Keratinocyte (primary cell): Measurements from ENCODE around the gene NTNG1. TPM values are rescaled to one million over a fixed set of nuclear protein-coding genes. Genes with fewer than 3 reads are reported as not detected.

Experiments used
- DNase-seq: peaks from one replicate; pipeline ENCODE4 v3.0.0-alpha.2; 2011; ENCODE audit warnings: low read depth, missing footprints, low spot score
- FAIRE-seq: peaks from 2 replicates; lab custom pipeline; 2011; peaks lifted over from hg19 to GRCh38; lab: Jason Lieb, UNC
- H2AFZ ChIP-seq: 2 replicates; pipeline ENCODE4 v1.6.0; 2012; ENCODE audit warnings: low read length, control low read depth, inconsistent platforms; ENCODE audit not compliant: control insufficient read depth
- H3K27ac ChIP-seq: 2 replicates; pipeline ENCODE4 v1.5.1; 2011; ENCODE audit warnings: low read length; ENCODE audit not compliant: control insufficient read depth, insufficient read depth
- H3K27me3 ChIP-seq: 3 replicates; pipeline ENCODE4 v1.6.0; 2011; ENCODE audit warnings: low read length; ENCODE audit not compliant: control insufficient read depth, insufficient read depth; ENCODE audit errors: extremely low read depth
- H3K36me3 ChIP-seq, 2 experiments: 2 replicates in 1 of 2; 3 replicates in 1 of 2; pipeline ENCODE4 v1.5.1; 2011; ENCODE audit warnings: low read length in 2 of 2, mild to moderate bottlenecking in 1 of 2; ENCODE audit not compliant: control insufficient read depth in 2 of 2, insufficient read depth in 2 of 2; ENCODE audit errors: extremely low read depth in 1 of 2
- H3K4me1 ChIP-seq: 3 replicates; pipeline ENCODE4 v1.5.1; 2011; ENCODE audit warnings: low read length; ENCODE audit not compliant: control insufficient read depth, insufficient read depth; ENCODE audit errors: extremely low read depth
- H3K4me2 ChIP-seq: 3 replicates; pipeline ENCODE4 v1.6.0; 2011; ENCODE audit warnings: low read depth, low read length; ENCODE audit not compliant: control insufficient read depth, insufficient read depth; ENCODE audit errors: extremely low read depth
- H3K4me3 ChIP-seq, 3 experiments: fragments of 200-600 bp in 1 of 3; sonication (generic) in 1 of 3; 2 replicates in 2 of 3; 3 replicates in 1 of 3; pipeline ENCODE4 v1.5.1; 2011 to 2016; ENCODE audit warnings: low read length in 3 of 3, mild to moderate bottlenecking in 3 of 3, control low read depth in 2 of 3, inconsistent platforms in 1 of 3, low read depth in 1 of 3, mixed read lengths in 1 of 3, mixed run types in 1 of 3, moderate library complexity in 1 of 3; ENCODE audit not compliant: control insufficient read depth in 2 of 3, insufficient read depth in 2 of 3; ENCODE audit errors: extremely low read depth in 1 of 3
- H3K79me2 ChIP-seq: 2 replicates; pipeline ENCODE4 v1.6.0; 2012; ENCODE audit warnings: low read length; ENCODE audit not compliant: control insufficient read depth, insufficient read depth
- H3K9ac ChIP-seq: 3 replicates; pipeline ENCODE4 v1.6.0; 2011; ENCODE audit warnings: low read length; ENCODE audit not compliant: control insufficient read depth, insufficient read depth; ENCODE audit errors: extremely low read depth
- H3K9me1 ChIP-seq: 3 replicates; pipeline ENCODE4 v1.6.0; 2011; ENCODE audit warnings: low read length; ENCODE audit not compliant: control insufficient read depth, insufficient read depth; ENCODE audit errors: extremely low read depth
- H3K9me3 ChIP-seq: 2 replicates; pipeline ENCODE4 v1.5.1; 2012; ENCODE audit warnings: low read depth, low read length; ENCODE audit not compliant: control insufficient read depth
- H4K20me1 ChIP-seq: 3 replicates; pipeline ENCODE4 v1.6.0; 2011; ENCODE audit warnings: low read length; ENCODE audit not compliant: control insufficient read depth, insufficient read depth; ENCODE audit errors: extremely low read depth
- EZH2 ChIP-seq: IDR thresholded peaks from one replicate; pipeline ENCODE4 v1.6.1; 2012; ENCODE audit warnings: inconsistent platforms, mild to moderate bottlenecking, low read length, moderate library complexity
- dilution Hi-C: fragments of 300-500 bp; cut with MboI; formaldehyde crosslinking; loops from one replicate; pipeline ENCODE4 v1.7.0; 2020; ENCODE audit warnings: low sequenced_read_pairs; ENCODE audit not compliant: extremely low pct_ligation_motif_present
- polyA plus RNA-seq, 5 experiments: library from polyadenylated mRNA; depleted of rRNA in 3 of 5; stranded (reverse) in 3 of 5; stranded (forward) in 1 of 5; unstranded in 1 of 5; fragments of >200 nt; gene quantifications; 1 replicate in 1 of 5; 2 replicates in 3 of 5; 3 replicates in 1 of 5; pipeline versions ENCODE4 v1.2.1 to v1.2.3, GENCODE V29; 2011 to 2012; ENCODE audit warnings: missing spikeins in 2 of 5, low read depth in 1 of 5, low replicate concordance in 1 of 5
- TF ChIP-seq, protein P1 (sequence below), 3 experiments: IDR thresholded peaks in 1 of 3; conservative IDR thresholded peaks in 1 of 3; optimal IDR thresholded peaks in 1 of 3; 2 replicates in 2 of 3; 3 replicates in 1 of 3; pipeline versions ENCODE3 to v1.5.1; 2011; ENCODE audit warnings: low read length in 3 of 3, mild to moderate bottlenecking in 3 of 3, moderate library complexity in 2 of 3, control low read depth in 1 of 3, inconsistent platforms in 1 of 3; ENCODE audit not compliant: insufficient read depth in 2 of 3; ENCODE audit errors: extremely low read depth in 1 of 3

NTNG1 gene
- polyA plus RNA-seq, 1 donor (not counting 4 experiments of a cell fraction or from before 2014, with no cell fraction given) = 8.1 TPM

DNA sequence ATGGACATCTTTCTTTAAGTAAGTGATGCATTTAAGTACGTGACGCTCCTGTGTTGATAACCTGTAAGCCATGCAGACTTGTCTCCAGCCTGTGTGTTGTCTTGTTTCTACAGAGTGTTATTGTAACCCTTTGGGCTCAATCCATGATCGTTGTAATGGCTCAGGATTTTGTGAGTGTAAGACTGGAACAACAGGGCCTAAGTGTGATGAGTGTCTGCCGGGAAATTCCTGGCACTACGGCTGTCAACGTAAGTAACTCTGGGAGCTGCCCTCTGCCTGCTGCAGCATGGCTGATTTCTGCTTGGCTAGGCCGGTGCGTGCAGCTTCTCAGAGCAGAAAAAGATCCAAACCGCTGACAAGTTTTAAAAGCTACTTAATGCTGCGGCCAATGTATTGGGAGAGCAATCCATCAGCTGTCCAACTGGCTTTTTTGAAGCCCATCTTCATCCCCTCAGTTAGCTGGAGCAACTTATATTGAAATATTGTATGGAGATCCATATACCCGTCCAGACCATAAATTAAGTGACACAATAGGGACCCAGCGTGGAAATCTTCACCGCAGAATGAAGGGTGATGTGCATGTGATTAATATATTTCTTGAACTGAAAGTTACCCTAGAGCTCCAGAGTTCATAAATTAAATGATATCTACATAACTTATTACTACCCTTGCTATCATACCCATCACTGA, 295.9 kb downstream of the NTNG1 start:
- dilution Hi-C loops = no loop called here
- Histone ChIP-seq H3K27me3 (no peaks in the 10 kb centered on the region), H4K20me1 (no peaks in the 10 kb centered on the region), H3K4me2 (no peak overlapping the region), H3K79me2 (no peaks in the 10 kb centered on the region), H3K27ac (no peak overlapping the region), H3K36me3 (no peaks in the 10 kb centered on the region), H3K9me3 (no peaks in the 10 kb centered on the region), H3K4me1 (no peaks in the 10 kb centered on the region), H2AFZ (no peak overlapping the region), H3K4me3 (no peak overlapping the region), H3K9me1 (no peaks in the 10 kb centered on the region), H3K9ac (no peak overlapping the region)
- TF ChIP-seq, protein P1, sequence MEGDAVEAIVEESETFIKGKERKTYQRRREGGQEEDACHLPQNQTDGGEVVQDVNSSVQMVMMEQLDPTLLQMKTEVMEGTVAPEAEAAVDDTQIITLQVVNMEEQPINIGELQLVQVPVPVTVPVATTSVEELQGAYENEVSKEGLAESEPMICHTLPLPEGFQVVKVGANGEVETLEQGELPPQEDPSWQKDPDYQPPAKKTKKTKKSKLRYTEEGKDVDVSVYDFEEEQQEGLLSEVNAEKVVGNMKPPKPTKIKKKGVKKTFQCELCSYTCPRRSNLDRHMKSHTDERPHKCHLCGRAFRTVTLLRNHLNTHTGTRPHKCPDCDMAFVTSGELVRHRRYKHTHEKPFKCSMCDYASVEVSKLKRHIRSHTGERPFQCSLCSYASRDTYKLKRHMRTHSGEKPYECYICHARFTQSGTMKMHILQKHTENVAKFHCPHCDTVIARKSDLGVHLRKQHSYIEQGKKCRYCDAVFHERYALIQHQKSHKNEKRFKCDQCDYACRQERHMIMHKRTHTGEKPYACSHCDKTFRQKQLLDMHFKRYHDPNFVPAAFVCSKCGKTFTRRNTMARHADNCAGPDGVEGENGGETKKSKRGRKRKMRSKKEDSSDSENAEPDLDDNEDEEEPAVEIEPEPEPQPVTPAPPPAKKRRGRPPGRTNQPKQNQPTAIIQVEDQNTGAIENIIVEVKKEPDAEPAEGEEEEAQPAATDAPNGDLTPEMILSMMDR (optimal IDR thresholded peaks at IDR 0.05 in 1 of 3, IDR thresholded peaks at IDR 0.05 in 1 of 3, conservative IDR thresholded peaks at IDR 0.05 in 1 of 3; ENCODE audit: extremely low read depth in 1 of 3, insufficient read depth in 2 of 3, low read length in 3 of 3) = no peak
- TF ChIP-seq EZH2 = no peak
- DNase-seq = no peak
- FAIRE-seq = no peak

DNA sequence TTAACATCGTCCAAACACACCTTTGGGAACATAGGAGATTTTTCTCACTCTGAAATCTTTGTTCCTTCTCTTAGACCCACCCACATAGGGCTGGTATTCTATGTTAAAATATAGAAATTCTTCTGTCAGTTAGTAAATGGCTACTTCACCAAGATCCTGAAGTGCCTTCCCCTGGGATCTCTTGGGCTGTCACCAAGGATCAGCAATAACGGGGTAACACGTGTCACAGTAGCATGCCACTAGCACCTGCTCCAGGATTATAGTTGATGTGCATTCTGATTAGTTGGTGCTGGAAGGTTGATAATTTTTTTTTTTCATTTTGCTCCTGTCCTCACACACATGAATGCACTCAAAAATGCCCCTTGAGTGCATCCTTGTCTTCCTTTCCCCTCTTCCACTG, 298.7 kb downstream of the NTNG1 start:
- Histone ChIP-seq H3K9me1 (no peaks in the 10 kb centered on the region), H3K79me2 (no peaks in the 10 kb centered on the region), H3K4me2 (no peak overlapping the region), H4K20me1 (no peaks in the 10 kb centered on the region), H3K4me3 (no peak overlapping the region), H3K27me3 (no peaks in the 10 kb centered on the region), H3K9ac (no peak overlapping the region), H3K36me3 (no peaks in the 10 kb centered on the region), H3K27ac (no peak overlapping the region), H3K9me3 (no peaks in the 10 kb centered on the region), H3K4me1 (no peaks in the 10 kb centered on the region), H2AFZ (no peak overlapping the region)
- TF ChIP-seq EZH2 = no peak
- TF ChIP-seq, protein P1 (optimal IDR thresholded peaks at IDR 0.05 in 1 of 3, IDR thresholded peaks at IDR 0.05 in 1 of 3, conservative IDR thresholded peaks at IDR 0.05 in 1 of 3; ENCODE audit: extremely low read depth in 1 of 3, insufficient read depth in 2 of 3, low read length in 3 of 3) = no peak
- no peak for DNase-seq
- no peak for FAIRE-seq
- dilution Hi-C loops = no loop called here
